Activated gamma-delta T cell treated with Interleukin-2 at 50 U/mL for 16 hours (primary cell): ENCODE data around the gene TLE3.

Experiments
- DNase-seq: peaks from one replicate; pipeline ENCODE4 v3.0.0-alpha.2; 2020

The TLE3 gene

DNA sequence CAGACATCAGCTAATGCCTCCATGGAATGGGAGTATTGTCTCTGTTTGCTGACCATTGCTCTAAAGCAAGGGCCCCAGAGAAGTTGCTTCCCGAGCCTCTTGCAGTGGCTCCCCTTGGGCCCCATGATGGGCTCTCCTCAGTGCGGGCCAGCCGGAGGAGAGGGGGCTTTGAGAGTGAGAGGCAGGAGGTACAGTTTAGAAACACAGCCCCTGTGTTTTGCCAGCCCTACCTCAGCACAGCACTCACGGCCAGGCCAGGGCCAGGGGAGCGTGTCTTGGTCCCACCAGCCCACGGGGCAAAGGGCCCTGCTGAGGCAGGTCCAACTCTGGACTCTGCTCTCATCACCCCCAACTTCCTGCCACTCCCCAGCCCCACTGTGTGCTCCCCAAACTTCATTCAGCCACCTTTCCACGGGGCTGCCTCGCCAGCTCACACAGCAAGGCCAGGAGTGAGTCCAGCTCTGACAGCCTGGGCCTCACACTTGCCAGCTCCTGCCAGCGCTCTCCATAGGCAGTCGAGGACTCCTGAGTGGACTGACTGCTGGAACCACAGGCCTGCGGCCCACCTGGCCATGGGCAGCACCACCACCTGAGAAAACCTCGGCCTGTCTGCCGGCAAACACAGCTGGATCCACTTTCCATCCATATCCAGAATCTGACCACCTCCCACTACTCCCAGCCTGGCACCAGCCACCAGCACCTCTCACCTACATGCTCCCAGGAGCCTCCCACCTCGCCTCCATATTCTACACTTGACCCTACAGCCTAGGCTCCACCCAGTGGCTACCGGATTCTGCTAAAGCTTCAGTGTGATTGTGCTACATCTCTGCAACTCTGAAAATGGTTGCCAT, 99.0 kb downstream of the TLE3 start:
- DNase-seq: no peak

DNA sequence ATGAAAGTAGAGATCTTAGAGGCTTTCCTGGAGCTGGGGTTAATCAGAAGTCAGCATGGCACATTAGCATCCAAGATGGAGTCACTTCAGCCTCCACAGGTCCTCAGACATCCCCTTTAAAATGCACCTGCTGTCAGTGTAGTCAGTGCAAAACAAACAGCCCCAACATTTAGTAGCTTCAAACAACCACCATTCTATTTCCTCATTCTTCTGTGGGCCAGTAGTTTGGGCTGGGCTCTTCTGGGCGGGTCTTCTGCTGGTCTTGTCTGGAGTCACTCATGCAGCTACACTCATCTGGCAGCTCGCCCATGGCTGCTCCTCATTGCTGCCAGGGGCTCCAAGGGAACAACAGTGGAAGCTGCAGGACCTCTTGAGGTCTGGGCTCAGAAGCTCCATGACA, 99.9 kb downstream of the TLE3 start:
- no peak for DNase-seq
